Nephron progenitor cell (in vitro differentiated cells): ENCODE data around the gene AP1S1.
"Not testable (repeated sequence)": the region's sequence is repeated elsewhere in the genome, so short reads cannot be mapped to it uniquely, and the experiment has no call there.

ENCODE experiments used
- DNase-seq: peaks from one replicate; pipeline ENCODE4 v3.0.0; 2021
- H3K27ac Mint-ChIP-seq: 2 replicates; pipeline ENCODE4 v1.8.0; 2021; ENCODE audit warnings: mild to moderate bottlenecking, moderate library complexity, mixed read lengths
- H3K27me3 Mint-ChIP-seq: 2 replicates; pipeline ENCODE4 v1.8.0; 2021; ENCODE audit warnings: mild to moderate bottlenecking, low read depth, mixed read lengths; ENCODE audit not compliant: poor library complexity
- H3K36me3 Mint-ChIP-seq: 2 replicates; pipeline ENCODE4 v1.8.0; 2021; ENCODE audit warnings: low read depth, mixed read lengths
- H3K4me1 Mint-ChIP-seq: 2 replicates; pipeline ENCODE4 v1.8.0; 2021; ENCODE audit warnings: mixed read lengths
- H3K4me3 Mint-ChIP-seq: 2 replicates; pipeline ENCODE4 v1.8.0; 2021; ENCODE audit warnings: mild to moderate bottlenecking, moderate library complexity, mixed read lengths
- H3K9me3 Mint-ChIP-seq: 2 replicates; pipeline ENCODE4 v1.8.0; 2021; ENCODE audit warnings: mild to moderate bottlenecking, moderate library complexity, mixed read lengths
- TF ChIP-seq, protein P1 (sequence below): fragments of 200-600 bp; sonication (generic); IDR thresholded peaks from 2 replicates; pipeline ENCODE4 v1.5.0; 2021; ENCODE audit warnings: antibody characterized with exemption

The AP1S1 gene

DNA sequence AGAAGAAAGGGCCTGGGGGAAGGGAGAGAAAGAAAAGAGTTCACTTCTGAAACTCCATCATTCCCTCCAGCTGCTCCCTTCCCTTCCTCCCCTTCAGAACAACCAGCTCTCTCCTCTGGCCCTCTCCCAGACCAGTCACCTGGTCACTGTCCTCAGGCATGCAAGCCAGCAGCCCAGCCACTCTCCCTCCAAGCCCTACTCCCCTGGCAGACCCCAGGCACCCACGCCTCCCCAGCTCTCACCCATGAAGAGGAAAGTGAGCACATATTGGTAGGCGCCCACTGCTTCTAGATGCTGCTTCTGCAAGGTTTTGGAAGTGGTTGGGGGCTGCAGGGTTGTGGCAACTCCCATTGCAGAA, 46.2 kb downstream of the AP1S1 start:
- TF ChIP-seq, protein P1, sequence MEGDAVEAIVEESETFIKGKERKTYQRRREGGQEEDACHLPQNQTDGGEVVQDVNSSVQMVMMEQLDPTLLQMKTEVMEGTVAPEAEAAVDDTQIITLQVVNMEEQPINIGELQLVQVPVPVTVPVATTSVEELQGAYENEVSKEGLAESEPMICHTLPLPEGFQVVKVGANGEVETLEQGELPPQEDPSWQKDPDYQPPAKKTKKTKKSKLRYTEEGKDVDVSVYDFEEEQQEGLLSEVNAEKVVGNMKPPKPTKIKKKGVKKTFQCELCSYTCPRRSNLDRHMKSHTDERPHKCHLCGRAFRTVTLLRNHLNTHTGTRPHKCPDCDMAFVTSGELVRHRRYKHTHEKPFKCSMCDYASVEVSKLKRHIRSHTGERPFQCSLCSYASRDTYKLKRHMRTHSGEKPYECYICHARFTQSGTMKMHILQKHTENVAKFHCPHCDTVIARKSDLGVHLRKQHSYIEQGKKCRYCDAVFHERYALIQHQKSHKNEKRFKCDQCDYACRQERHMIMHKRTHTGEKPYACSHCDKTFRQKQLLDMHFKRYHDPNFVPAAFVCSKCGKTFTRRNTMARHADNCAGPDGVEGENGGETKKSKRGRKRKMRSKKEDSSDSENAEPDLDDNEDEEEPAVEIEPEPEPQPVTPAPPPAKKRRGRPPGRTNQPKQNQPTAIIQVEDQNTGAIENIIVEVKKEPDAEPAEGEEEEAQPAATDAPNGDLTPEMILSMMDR = no peak
- peaks cover 15% of the 10 kb centered on the region for H3K4me1 Mint-ChIP-seq

DNA sequence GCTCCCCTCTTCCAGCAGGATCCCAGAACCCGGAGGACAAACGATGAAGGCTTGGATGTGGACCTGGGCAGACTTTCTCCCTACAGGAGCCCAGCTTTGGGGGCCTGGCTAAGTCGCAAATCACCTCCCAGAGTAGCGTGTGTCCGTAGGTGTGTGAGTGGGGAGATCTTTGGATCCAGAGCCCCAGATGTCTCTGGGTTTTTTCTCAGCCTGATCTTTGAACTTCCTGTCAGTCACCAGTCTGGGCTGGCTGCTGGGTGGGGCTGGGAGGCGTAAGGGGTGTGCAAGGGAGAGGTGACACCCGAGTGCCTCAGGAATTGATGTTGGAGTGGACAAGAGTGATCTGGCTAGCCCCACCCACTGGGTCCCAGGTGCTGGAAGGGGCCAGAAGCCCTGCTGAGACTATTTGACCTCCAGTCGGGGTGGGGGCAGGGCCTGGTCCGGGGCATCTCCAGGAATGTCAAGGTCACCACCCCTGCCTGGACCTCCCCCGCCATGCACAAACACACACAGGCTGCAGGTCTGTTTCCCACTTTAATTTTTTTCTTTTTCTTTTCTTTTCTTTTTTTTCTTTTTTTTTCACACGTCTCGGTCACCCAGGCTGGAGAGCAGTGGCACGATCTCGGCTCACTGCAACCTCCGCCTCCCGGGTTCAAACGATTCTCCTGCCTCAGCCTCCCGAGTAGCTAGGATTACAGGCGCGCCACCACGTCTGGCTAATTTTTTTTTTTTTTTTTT, 46.8 kb downstream of the AP1S1 start, which contains the start of gene MOGAT3:
Gene MOGAT3, minus strand, starts transcription at position 175 of the 738 bp plus-strand sequence. CDS start 182 bp downstream, outside the sequence.
- no peaks in the 10 kb centered on the region for H3K9me3 Mint-ChIP-seq

More for the DNA sequence above, 46.2 kb downstream of the AP1S1 start:
- no peak for DNase-seq
- H3K27ac Mint-ChIP-seq = no peak overlapping the region
- no peaks in the 10 kb centered on the region for H3K9me3 Mint-ChIP-seq
- H3K4me3 Mint-ChIP-seq = peak overlapping the region; percentile 50
- H3K36me3 Mint-ChIP-seq = no peaks in the 10 kb centered on the region
- peaks cover 69% of the 10 kb centered on the region for H3K27me3 Mint-ChIP-seq

DNA sequence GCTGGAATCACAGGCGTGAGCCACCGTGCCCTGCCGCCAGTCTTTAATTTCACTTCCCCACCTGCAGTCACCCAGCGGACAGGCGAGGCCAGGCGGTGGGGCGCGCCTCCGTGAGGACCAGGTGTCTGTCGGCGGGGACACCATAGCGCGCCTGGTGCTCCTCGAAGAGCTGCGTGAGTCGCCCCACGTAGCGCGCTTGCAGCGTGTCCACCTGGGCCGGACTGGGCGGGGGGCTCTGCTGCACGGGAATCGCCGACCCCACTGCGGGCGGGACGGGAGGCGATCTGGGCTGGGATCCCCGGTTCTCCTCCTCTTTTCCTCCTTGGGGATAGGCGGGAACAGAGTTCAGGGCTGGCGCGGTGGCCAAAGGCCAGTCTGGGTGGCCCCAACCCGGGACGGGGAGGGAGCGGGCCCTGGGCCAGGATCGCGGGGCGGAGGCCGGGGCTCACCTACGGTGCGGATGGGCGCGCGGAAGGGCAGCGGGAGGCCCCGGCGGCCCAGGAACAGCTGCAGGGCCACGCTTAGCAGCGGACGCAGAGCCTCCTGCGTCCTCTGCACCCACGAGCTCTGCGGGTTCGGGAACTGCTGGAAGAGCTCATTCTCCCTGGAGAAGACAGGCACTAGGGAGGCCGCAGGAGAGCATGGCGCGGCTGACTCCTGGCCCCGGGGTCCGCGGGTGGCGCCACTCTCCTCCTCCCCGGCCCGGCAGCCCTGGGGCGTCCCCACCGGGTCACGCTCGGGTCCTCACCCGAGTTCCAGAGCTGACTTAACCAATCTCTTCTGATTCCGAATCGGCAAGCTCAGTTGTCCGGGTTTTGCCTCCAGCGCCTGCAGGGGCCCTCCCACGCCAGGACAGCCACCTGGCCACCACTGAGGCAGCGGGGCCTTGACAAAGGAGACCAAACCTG, 47.7 kb downstream of the AP1S1 start:
- Mint-ChIP-seq H3K9me3 (no peaks in the 10 kb centered on the region), H3K27ac (no peak overlapping the region), H3K4me1 (peaks cover 15% of the 10 kb centered on the region), H3K36me3 (peaks cover 8% of the 10 kb centered on the region), H3K27me3 (peaks cover 74% of the 10 kb centered on the region), H3K4me3 (peak overlapping the region; percentile 50)
- TF ChIP-seq, protein P1 = no peak
- DNase-seq = peak; percentile 34

More for the DNA sequence above, 46.8 kb downstream of the AP1S1 start, which contains the start of gene MOGAT3:
- H3K27ac Mint-ChIP-seq = no peak within 1 kb of the TSS
- TF ChIP-seq, protein P1 = no peak
- peaks cover 5% of the 10 kb centered on the region for H3K36me3 Mint-ChIP-seq
- peaks cover 15% of the 10 kb centered on the region for H3K4me1 Mint-ChIP-seq
- peak; percentile 70 for DNase-seq
- peaks cover 74% of the 10 kb centered on the region for H3K27me3 Mint-ChIP-seq
- peak within 1 kb of the TSS; percentile 50 for H3K4me3 Mint-ChIP-seq

DNA sequence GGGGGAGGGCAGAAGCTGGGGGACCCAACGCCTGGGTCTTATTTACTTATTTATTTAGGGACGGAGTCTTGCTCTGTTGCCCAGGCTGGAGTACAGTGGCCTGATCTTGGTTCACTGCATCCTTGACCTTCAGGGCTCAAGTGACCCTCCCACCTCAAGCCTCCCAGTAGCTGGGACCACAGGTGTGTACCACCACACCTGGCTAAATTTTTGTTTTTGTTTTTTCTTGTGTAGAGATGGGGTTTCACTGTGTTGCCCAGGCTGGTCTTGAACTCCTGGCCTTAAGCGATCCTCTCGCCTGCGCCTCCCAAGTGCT, 48.3 kb downstream of the AP1S1 start:
- TF ChIP-seq, protein P1 = no peak
- no peak overlapping the region for H3K27ac Mint-ChIP-seq
- peaks cover 15% of the 10 kb centered on the region for H3K4me1 Mint-ChIP-seq
- peaks cover 74% of the 10 kb centered on the region for H3K27me3 Mint-ChIP-seq
- peaks cover 9% of the 10 kb centered on the region for H3K36me3 Mint-ChIP-seq
- no peak overlapping the region for H3K4me3 Mint-ChIP-seq
- no peaks in the 10 kb centered on the region for H3K9me3 Mint-ChIP-seq
- DNase-seq = no peak

DNA sequence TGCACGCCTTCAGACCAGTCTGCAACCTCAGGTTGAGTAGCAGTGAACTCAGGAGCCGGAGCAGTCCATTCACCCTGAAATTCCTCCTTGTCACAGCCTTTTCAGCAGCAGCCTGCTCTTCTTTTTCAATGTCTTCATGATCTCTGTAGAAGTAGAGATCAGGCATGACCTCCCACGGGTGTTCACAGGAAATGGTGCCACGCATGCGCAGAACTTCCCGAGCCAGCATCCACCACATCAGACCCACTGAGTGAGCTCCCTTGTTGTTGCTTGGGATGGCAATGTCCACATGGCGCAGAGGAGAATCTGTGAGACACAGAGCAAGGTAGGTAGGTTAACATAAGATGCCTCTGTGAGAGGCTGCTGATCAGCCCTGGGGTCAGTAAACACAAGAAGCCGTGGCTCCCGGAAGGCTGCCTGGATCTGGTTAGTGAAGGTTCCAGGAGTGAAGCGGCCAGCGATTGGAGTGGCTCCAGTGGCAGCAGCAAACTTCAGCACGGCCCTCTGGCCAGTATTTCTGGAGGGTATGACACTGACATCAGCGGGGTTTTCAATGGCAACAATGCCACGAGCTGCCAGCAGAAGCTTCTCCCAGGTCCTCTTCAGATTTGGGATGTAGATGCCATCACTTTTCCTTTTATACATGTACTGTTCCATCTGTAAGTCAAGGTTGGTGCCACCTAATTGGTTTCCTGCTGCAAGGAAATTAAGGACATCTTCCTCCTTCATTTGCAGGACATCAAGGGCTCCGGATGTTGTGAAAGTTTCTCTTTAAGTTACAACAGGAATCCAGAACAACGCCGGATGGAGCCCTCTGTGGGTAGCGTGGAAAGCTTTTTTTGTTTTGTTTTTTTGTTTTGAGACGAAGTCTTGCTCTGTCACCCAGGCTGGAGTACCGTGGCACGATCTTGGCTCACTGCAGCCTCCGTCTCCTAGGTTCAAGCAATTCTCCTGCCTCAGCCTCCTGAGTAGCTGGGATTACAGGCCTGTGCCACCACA, 49.8 kb downstream of the AP1S1 start:
- not testable (repeated sequence) for H3K4me3 Mint-ChIP-seq, DNase-seq, H3K27ac Mint-ChIP-seq, H3K9me3 Mint-ChIP-seq
- peaks cover 66% of the 10 kb centered on the region for H3K27me3 Mint-ChIP-seq
- peaks cover 15% of the 10 kb centered on the region for H3K4me1 Mint-ChIP-seq
- peaks cover 16% of the 10 kb centered on the region for H3K36me3 Mint-ChIP-seq
